ENCODE data around the gene WNK1. TPM values are rescaled to one million over a fixed set of nuclear protein-coding genes. Genes with fewer than 3 reads are reported as not detected.
"Not testable (repeated sequence)": the region's sequence is repeated elsewhere in the genome, so short reads cannot be mapped to it uniquely, and the experiment has no call there.

The WNK1 gene
- total RNA-seq, 1 donor from 2014 or later = 215 TPM

GRCh38 chr12:843609-844008 lies 91.2 kb downstream of the WNK1 start:
- no peak overlapping the region for H3K4me3 ChIP-seq
- ATAC-seq = no peak

GRCh38 chr12:846421-846820 lies 94.0 kb downstream of the WNK1 start:
- H3K4me3 ChIP-seq = no peak overlapping the region
- H3K36me3 ChIP-seq = no peaks in the 10 kb centered on the region
- no peak for TF ChIP-seq CTCF (IDR thresholded peaks at IDR 0.05)
- no peak overlapping the region for H3K27ac ChIP-seq
- DNase-seq (no peak), ATAC-seq (no peak)
- H3K4me1 ChIP-seq = peaks cover 6% of the 10 kb centered on the region
- no peaks in the 10 kb centered on the region for H3K27me3 ChIP-seq
- intact Hi-C loops (cut with DNase I) = no loop called here
- no peaks in the 10 kb centered on the region for H3K9me3 ChIP-seq

More at GRCh38 chr12:843609-844008, 91.2 kb downstream of the WNK1 start:
- intact Hi-C loops (cut with DNase I) = no loop called here
- H3K36me3 ChIP-seq = peaks cover 7% of the 10 kb centered on the region
- no peaks in the 10 kb centered on the region for H3K4me1 ChIP-seq
- H3K27ac ChIP-seq = no peak overlapping the region
- H3K27me3 ChIP-seq = no peaks in the 10 kb centered on the region
- no peak for DNase-seq
- no peak for TF ChIP-seq CTCF (IDR thresholded peaks at IDR 0.05)
- H3K9me3 ChIP-seq = no peaks in the 10 kb centered on the region

DNA sequence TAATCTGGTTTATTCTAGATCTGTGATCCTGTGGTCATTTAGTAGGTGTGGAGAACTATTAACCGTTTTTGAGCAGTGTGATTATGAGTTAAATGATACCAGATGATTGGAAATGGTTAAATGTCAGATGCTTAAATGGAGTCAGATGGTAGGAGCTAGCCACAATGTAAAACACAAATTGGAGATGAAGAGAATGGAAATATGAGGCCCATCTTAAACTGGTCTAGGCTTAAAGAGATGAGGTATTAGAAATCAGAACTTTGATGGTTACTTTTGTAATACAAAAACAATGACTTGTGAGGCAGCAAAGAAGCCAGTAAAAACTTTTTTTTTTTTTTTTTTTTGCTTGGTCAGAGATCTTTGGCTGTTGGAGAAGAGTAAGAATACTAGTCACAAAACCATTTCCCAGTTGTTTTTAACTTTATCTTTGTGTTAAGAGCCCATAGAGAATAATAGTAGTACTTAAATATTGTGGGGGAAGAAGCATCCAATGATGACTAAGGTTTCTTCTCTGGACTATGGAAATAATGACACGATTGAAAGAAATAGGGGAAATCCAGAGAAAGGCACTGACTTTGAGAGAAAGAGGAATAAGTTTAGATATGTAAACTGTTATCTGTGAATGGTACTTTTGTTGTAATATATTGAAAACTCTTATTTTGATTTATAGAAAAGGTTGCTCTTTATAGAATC lies 95.9 kb downstream of the WNK1 start:
- no peak for ATAC-seq
- intact Hi-C loops (cut with DNase I) = no loop called here
- H3K9me3 ChIP-seq = no peaks in the 10 kb centered on the region
- no peak overlapping the region for H3K27ac ChIP-seq
- no peak for TF ChIP-seq CTCF (IDR thresholded peaks at IDR 0.05)
- no peak for DNase-seq
- H3K4me1 ChIP-seq = peaks cover 19% of the 10 kb centered on the region
- no peaks in the 10 kb centered on the region for H3K36me3 ChIP-seq
- H3K4me3 ChIP-seq = no peak overlapping the region
- no peaks in the 10 kb centered on the region for H3K27me3 ChIP-seq

DNA sequence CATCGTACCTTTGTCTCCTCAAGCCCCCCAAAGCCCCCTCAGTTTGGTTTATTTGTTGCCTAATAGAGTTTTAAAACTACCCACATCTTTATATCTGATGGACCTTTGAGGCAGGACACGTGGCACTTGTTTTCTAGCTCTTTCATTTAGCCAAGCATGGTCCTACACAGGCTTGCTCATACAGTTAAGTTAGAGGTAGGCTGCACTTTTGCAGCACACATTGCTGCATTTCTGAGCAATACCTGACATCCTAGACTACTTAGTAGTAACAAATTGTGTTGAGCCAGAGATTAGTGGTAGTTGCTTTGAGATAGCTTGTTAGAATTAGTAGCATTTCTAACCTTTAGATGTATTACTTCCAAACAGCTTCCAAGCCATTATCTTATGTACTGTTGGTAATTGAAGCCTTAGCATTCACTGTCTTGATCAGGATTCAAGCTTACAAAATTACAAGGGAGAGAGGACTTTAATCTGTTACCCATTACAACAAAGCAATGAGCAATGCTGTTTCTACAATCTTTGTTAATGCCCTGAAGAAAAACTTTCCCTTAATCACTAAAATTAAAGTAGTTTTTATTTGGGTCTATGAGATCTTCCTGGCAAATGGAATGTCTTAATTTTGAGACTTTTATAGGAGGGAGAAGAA lies 96.6 kb downstream of the WNK1 start:
- no peaks in the 10 kb centered on the region for H3K27me3 ChIP-seq
- H3K4me3 ChIP-seq = no peak overlapping the region
- H3K36me3 ChIP-seq = no peaks in the 10 kb centered on the region
- no peak overlapping the region for H3K27ac ChIP-seq
- TF ChIP-seq CTCF (IDR thresholded peaks at IDR 0.05) = no peak
- intact Hi-C loops (cut with DNase I) = no loop called here
- no peak for ATAC-seq
- H3K9me3 ChIP-seq = no peaks in the 10 kb centered on the region
- H3K4me1 ChIP-seq = peaks cover 19% of the 10 kb centered on the region
- DNase-seq = no peak

- H3K36me3 ChIP-seq; H3K27ac ChIP-seq; H3K9me3 ChIP-seq; intact Hi-C loops (cut with DNase I); H3K27me3 ChIP-seq; H3K4me3 ChIP-seq; DNase-seq; ATAC-seq: not testable (repeated sequence)
- peaks cover 19% of the 10 kb centered on the region for H3K4me1 ChIP-seq
These were observed 97.5 kb downstream of the WNK1 start for GRCh38 chr12:849733-850437.

DNA sequence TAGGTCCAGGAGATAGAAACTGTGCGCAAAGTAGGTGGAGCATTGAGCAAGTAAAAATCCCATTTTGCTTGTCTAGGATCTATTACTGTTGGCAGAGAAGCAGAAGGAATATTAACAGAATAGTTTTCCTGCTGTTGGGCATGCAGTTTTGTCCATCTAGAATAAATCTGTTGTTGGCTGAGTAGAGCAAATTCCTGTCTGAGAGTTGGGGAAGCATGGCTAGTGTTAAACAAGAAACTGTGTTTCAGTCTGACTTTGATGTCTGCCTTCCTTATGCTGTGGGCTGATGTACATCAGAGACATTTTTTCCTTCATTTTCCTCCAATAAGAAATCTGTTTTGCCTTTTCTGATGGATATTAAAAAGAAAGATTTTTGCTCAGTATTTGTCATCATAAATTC lies 99.0 kb downstream of the WNK1 start:
- Histone ChIP-seq H3K27ac (no peak overlapping the region), H3K36me3 (no peaks in the 10 kb centered on the region), H3K27me3 (no peaks in the 10 kb centered on the region), H3K4me3 (no peak overlapping the region), H3K4me1 (peaks cover 19% of the 10 kb centered on the region), H3K9me3 (no peaks in the 10 kb centered on the region)
- DNase-seq = no peak
- ATAC-seq = no peak
- intact Hi-C loops (cut with DNase I) = no loop called here
- TF ChIP-seq CTCF (IDR thresholded peaks at IDR 0.05) = no peak

Measured in upper lobe of right lung (tissue), 1 donor.